Measurements from ENCODE around the gene LMX1B.
"Not testable (repeated sequence)": the region's sequence is repeated elsewhere in the genome, so short reads cannot be mapped to it uniquely, and the experiment has no call there.

GRCh38 chr9:126730592-126730991 lies 116.9 kb downstream of the LMX1B start:
- not testable (repeated sequence) for TF ChIP-seq CTCF (IDR thresholded peaks at IDR 0.05; ENCODE audit: low read depth, low read length); POLR2A (IDR thresholded peaks at IDR 0.05; ENCODE audit: extremely low read depth, insufficient read length); MYC (IDR thresholded peaks at IDR 0.05; ENCODE audit: low read depth, low read length); MAX (IDR thresholded peaks at IDR 0.05; ENCODE audit: low read depth, low read length)
